HG03066 (cell line): Measurements from ENCODE around the gene TTC16.

Experiments used
- ATAC-seq: cut with Tn5 transposase; IDR thresholded peaks from one replicate; pipeline ENCODE4 v1.9.1; 2021; ENCODE audit warnings: low read depth; ENCODE audit not compliant: unreplicated experiment

TTC16 gene

DNA sequence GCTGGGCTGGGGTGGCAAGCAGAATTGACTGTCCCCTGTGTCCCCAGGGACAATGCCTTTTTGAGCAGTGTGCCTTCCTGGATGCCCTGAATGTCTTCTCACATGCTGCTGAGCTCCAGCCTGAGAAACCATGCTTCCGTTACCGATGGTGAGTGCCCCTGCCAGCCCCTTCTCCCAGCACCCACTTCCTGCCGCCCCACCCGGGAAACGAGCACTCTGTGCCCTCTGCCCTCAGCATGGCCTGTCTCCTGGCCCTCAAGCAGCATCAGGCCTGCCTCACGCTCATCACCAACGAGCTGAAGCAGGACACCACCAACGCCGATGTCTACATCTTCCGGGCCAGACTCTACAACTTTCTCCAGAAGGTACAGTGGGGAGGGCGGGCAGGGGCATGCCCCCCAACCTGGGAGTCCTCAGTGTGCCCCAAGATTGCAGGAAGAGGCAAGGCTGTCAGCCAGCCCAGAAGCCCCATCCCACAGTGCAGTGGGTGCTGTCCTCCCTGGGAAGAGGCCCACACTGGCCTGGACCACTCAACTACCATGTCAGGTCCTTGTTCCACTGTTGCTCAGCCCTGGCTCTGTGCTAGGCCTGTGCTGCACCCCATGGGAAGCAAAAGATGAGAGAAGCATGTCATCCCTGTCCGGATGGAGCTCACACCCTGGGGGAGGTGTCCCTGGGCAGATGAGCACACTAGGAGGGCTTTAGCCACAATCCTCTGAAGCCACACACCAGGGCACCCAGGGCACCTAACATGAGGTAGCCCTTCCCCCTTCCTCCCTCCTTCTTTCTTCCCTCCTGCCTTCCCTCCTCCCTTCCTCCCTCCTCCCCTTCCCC, 4.4 kb downstream of the TTC16 start:
- no peak for ATAC-seq

- no peak for ATAC-seq
These were observed 5.0 kb downstream of the TTC16 start for GRCh38 chr9:127720865-127721227.

DNA sequence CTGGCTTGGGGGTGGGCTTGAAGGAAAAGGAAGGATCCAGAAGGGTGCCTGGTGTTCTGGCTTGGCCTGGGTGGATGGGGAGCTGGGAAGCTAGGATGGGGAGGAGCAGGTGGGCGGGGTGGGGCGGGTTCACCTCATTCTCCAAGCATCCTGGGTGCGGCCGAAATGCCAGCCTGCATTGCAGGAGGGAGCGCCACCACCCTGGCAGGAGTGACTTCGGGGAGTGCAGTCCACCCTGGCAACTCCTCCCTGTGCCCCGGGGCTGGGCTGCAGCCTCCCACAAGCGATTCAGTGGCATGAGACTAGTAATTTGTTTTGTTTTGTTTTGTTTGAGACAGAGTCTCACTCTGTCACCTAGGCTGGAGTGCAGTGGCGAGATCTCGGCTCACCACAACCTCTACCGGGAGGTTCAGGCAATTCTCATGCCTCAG, 5.5 kb downstream of the TTC16 start:
- no peak for ATAC-seq

GRCh38 chr9:127722055-127722745, 6.3 kb downstream of the TTC16 start:
- ATAC-seq: no peak

DNA sequence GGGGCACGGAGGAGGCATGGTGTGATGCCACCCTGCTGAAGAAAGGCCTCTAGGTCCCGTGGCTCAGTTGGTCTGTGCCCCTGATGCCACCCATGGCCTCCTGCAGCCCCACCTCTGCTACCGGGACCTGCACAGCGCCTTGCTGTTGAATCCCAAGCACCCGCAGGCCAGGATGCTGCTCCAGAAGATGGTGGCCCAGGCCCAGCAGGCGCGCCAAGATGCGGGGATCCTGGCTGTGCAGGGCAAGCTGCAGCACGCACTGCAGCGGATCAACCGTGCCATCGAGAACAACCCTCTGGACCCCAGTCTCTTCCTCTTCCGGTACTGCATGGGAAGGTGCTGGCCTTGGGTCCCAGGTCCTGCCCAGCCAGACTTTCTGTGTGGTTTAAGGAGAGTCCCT, 7.1 kb downstream of the TTC16 start:
- no peak for ATAC-seq

- no peak for ATAC-seq
These were observed 7.6 kb downstream of the TTC16 start for GRCh38 chr9:127723444-127723843.

DNA sequence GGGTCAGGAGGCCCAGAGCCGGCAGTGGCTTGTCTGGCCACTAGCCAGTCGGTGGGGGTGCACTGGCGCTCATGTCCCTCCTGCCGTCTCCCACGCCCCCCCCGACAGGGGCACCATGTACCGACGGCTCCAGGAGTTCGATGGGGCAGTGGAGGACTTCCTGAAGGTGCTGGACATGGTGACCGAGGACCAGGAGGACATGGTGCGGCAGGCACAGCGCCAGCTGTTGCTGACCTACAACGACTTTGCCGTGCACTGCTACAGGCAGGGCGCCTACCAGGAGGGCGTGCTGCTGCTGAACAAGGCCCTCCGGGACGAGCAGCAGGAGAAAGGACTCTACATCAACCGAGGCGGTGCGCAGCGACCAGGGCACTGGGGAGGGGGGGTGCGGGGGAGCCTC, 8.1 kb downstream of the TTC16 start:
- ATAC-seq: no peak

DNA sequence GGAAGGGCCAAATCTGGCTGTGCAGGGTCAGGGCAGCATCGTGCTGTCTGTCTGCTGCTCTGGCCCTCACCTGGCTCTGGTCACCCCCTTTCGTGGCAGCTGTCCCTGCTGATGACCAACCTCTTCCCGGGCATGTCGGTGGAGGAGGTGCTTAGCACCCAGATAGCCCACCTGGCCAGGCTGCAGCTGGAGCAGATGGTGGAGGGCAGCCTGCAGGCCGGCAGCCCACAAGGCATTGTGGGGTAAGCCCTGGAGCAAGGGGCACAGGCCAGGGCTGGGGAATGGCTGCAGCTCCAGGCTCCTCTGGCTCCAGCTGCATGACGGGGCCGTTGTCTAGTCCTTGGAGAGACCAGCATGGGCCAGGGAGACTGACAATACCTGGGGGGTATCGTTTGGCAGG, 11.0 kb downstream of the TTC16 start:
- ATAC-seq: no peak

DNA sequence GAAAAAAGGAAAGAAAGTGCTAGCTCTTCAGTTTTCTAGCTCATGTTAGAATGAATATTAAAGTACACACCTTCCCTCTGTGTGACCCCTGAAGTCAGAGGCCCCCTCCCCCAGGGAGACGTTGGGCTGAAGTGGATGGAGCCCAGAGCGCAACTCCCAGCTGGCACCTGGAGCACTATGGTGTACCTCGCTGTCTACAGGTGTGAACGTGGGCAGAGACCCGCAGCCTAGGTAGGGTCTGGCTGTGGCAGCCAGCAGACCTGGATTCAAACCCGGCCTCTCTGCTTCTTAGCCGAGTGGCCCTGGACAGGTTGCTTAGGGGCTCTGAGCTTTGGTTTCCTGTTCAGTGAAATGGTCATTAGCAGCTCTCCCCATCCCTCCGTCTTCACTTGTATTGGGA, 12.9 kb downstream of the TTC16 start:
- no peak for ATAC-seq

DNA sequence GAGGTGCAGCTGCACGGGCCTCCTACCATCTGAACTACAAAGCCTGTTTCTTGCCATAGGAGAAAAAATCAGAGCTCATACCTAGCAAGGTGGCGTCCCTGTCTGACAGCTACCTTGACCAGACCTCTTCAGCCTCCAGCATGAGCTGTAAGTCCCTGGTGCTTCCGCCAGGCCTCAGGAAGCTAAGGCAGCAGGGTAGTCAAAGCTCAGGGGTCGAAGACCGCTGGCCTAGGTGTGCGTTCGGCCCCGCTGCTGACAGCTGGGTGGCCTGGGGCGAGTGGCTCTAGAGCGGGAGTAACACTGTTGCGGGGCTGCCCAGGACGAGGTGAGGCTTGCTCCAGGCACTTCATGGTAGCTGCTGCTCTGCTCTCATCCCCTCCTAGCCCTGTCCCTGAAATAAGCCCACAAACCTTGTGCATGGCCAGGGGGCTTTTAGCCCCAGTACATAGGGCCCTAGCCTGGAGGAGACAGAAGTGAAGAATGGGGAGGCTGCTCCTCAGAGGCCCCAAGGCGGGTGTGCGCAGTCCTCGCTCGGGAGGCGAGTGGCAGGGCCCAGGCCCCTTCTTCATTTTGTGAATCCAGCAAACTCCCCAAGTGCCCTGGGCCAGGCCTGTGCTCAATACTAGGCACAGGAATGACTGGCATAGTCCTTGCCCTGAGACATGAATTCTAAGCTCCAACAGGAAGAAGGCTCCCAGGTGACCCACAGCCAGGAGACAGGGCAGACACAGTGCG, 13.8 kb downstream of the TTC16 start:
- no peak for ATAC-seq

DNA sequence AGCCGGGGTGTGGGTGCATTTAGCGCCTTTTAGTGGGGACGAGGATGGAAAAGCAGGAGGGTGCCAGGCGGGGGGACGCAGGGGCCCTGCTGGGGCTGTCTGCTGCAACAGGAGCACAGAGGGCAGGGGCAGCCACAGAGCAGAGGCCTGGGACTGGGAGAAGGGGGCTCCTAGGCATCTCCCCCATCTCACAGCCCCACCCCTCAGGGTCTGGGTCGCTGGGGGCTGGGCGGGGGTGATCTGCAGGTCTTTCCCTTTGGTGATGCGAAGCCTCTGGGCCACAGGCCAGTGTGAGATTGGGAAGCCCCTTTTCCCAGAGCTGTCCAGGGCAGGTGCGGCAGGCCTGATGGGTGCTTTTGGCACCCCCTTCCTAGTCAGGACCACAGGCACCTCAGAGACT, 14.4 kb downstream of the TTC16 start:
- ATAC-seq: no peak

DNA sequence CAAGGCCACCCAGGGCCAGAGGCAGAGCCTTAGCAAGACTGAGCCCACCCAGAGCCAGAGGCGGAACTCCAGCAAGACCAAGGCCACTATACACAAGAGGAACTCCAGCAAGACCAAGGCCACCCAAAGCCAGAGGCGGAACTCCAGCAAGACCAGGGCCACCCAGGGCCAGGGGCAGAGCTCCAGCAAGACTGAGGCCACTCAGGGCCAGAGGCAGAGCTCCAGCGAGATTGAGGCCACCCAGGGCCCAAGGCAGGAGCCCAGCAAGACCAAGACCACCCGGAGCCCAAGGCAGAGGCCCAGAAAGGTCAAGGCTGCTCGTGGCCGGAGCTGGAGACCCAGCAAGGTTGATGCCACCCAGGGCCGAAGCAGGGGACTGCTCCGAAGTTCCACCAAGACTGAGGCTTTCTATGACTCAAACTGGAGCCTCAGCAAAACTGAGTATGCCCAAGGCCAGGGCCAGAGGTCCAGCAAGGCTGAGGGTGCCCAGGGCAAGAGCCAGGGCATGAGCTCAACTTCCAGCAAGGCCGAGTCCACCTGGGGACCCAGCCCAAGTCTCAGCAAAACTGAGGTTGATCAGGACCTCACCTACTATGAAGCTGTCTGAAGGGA, 15.0 kb downstream of the TTC16 start:
- ATAC-seq: no peak

DNA sequence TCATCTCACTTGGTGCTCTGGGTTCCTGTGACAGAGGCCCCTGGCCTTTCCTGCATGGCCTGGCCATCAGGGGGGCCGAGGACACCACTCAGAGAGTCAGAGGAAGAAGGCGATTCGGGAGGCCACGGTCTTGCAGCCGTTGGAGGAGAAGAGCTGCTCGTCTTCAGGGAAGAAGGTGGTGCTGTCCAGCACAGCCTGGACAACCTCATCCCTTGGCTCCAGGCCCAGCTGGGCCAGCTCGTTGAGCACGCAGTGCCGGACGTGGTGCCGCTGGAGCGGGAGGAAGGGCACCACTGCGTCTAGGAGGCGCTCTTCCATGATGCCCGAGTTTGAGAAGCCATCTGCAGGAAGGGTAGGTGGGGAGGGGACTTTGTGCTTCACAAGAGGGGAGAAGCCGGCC, 16.1 kb downstream of the TTC16 start:
- ATAC-seq: no peak

GRCh38 chr9:127732444-127732843, 16.6 kb downstream of the TTC16 start:
- no peak for ATAC-seq

- no peak for ATAC-seq
These were observed 17.7 kb downstream of the TTC16 start for GRCh38 chr9:127733614-127734013.

GRCh38 chr9:127734247-127734746, 18.4 kb downstream of the TTC16 start:
- ATAC-seq: no peak

- ATAC-seq: peak; percentile 89
These were observed 19.1 kb downstream of the TTC16 start, which contains the start of gene TOR2A for GRCh38 chr9:127734747-127735529. Gene TOR2A, minus strand, starts transcription at chr9:127735294. Its CDS starts 24 bp downstream, at chr9:127735270.

DNA sequence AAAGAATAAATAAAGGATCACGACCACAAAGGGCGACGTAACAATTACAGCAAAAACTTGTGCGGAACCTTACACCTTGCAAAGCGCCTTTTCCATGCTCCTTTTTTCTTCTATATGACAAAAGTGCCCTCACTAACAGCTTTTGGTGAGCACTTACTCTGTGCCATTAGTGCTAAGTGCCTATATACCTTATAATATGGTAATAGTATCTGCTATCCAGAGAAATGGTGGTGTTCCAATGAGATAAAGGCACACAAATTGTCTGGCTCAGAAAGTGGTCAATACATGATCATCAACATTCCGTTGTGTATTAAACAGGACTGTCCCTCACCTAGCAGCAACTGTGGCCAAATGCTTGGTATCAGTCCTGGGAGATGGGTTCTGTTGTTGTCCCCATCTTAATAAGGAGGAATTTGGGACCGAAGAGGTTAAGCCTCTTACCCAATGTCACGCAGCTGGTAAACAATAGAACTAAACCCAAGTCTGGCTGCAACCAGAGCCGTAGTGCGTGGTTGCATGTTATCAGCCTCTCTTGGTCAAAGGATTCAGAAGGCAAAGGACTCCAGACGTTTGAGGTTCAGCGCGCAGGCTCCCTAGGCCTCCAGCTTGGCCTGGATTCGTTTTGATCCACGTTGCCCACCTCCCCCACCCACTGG, 19.8 kb downstream of the TTC16 start:
- ATAC-seq: peak; percentile 6

DNA sequence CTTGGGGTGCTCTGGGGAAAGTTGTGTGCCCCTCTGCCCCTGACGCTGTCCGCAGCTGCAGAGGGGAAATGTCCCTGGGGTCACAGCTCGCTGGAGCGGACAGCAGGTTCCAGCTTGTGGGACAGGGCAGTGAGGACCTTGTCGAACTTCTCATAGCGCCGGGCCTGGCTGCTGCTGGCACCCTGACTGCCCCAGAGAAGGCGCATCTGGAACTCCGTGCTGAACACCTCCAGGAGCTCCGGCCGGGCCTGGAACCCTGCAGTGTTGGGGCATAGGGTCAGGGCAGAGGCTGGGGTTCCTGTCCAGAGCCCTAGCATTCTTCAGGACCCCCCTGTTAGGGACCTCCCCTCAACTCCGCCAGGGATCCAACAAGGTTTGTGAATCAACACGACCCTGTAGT, 22.8 kb downstream of the TTC16 start:
- no peak for ATAC-seq
